ENCODE measurements around the gene XDH. TPM values are rescaled to one million over a fixed set of nuclear protein-coding genes. Genes with fewer than 3 reads are reported as not detected.

The XDH gene
- total and polyA plus RNA-seq, 7 experiments from 2014 or later = 0.36 TPM; not detected in 6

GRCh38 chr2:31302940-31303563 is 111.5 kb downstream of the XDH start:
- POLR2A ChIA-PET = no interaction called here
- ATAC-seq (no peak), DNase-seq (no peak)
- H3K27ac Mint-ChIP-seq = no peak overlapping the region
- Histone ChIP-seq H3K27ac (ENCODE audit: low read depth, low read length) (no peak overlapping the region), H3K4me3 (ENCODE audit: low read length) (no peak overlapping the region), H3K9me3 (ENCODE audit: control insufficient read depth in 2 of 3, low read length in 3 of 3) (no peaks in the 10 kb centered on the region), H3K27me3 (ENCODE audit: control insufficient read depth in 2 of 2, insufficient read depth in 2 of 2, low read length in 2 of 2) (no peaks in the 10 kb centered on the region), H3K36me3 (ENCODE audit: control insufficient read depth in 2 of 3, insufficient read depth in 3 of 3, low read length in 3 of 3) (no peaks in the 10 kb centered on the region), H3K4me1 (ENCODE audit: control insufficient read depth in 2 of 2, insufficient read depth in 2 of 2, low read length in 2 of 2) (no peaks in the 10 kb centered on the region)
- H3K36me3 Mint-ChIP-seq = no peaks in the 10 kb centered on the region
- no peak overlapping the region for H3K4me3 Mint-ChIP-seq
- no peaks in the 10 kb centered on the region for H3K4me1 Mint-ChIP-seq
- H3K27me3 Mint-ChIP-seq = peaks cover 0 to 37% (median 9%) of the 10 kb centered on the region in 5 donors
- intact Hi-C loops (cut with micrococcal nuclease) = no loop called here
- peaks cover 0 to 2% (median 0%) of the 10 kb centered on the region in 11 donors for H3K9me3 Mint-ChIP-seq
- CTCF ChIA-PET = no interaction called here

GRCh38 chr2:31300309-31300708 is 114.2 kb downstream of the XDH start:
- H3K27me3 ChIP-seq (ENCODE audit: control insufficient read depth in 2 of 2, insufficient read depth in 2 of 2, low read length in 2 of 2) = no peaks in the 10 kb centered on the region
- DNase-seq = no peak
- peaks cover 0 to 30% (median 2%) of the 10 kb centered on the region in 5 donors for H3K27me3 Mint-ChIP-seq

GRCh38 chr2:31299547-31299946 is 115.0 kb downstream of the XDH start:
- Mint-ChIP-seq H3K36me3 (no peaks in the 10 kb centered on the region), H3K9me3 (no peaks in the 10 kb centered on the region), H3K27ac (no peak overlapping the region), H3K27me3 (peaks cover 0 to 29% (median 7%) of the 10 kb centered on the region in 5 donors), H3K4me1 (no peaks in the 10 kb centered on the region), H3K4me3 (no peak overlapping the region)
- Histone ChIP-seq H3K27ac (ENCODE audit: low read depth, low read length) (no peak overlapping the region), H3K4me3 (ENCODE audit: low read length) (no peak overlapping the region), H3K9me3 (ENCODE audit: control insufficient read depth in 2 of 3, low read length in 3 of 3) (no peaks in the 10 kb centered on the region), H3K36me3 (ENCODE audit: control insufficient read depth in 2 of 3, insufficient read depth in 3 of 3, low read length in 3 of 3) (no peaks in the 10 kb centered on the region), H3K4me1 (ENCODE audit: control insufficient read depth in 2 of 2, insufficient read depth in 2 of 2, low read length in 2 of 2) (no peaks in the 10 kb centered on the region), H3K27me3 (ENCODE audit: control insufficient read depth in 2 of 2, insufficient read depth in 2 of 2, low read length in 2 of 2) (no peaks in the 10 kb centered on the region)
- DNase-seq = no peak
- CTCF ChIA-PET = no interaction called here
- POLR2A ChIA-PET = no interaction called here
- intact Hi-C loops (cut with micrococcal nuclease) = no loop called here
- ATAC-seq = no peak

More at GRCh38 chr2:31300309-31300708, 114.2 kb downstream of the XDH start:
- Histone ChIP-seq H3K4me1 (ENCODE audit: control insufficient read depth in 2 of 2, insufficient read depth in 2 of 2, low read length in 2 of 2) (no peaks in the 10 kb centered on the region), H3K27ac (ENCODE audit: low read depth, low read length) (no peak overlapping the region), H3K36me3 (ENCODE audit: control insufficient read depth in 2 of 3, insufficient read depth in 3 of 3, low read length in 3 of 3) (no peaks in the 10 kb centered on the region), H3K9me3 (ENCODE audit: control insufficient read depth in 2 of 3, low read length in 3 of 3) (no peaks in the 10 kb centered on the region), H3K4me3 (ENCODE audit: low read length) (no peak overlapping the region)
- no peaks in the 10 kb centered on the region for H3K36me3 Mint-ChIP-seq
- no peaks in the 10 kb centered on the region for H3K9me3 Mint-ChIP-seq
- H3K4me3 Mint-ChIP-seq = no peak overlapping the region
- H3K27ac Mint-ChIP-seq = no peak overlapping the region
- no peaks in the 10 kb centered on the region for H3K4me1 Mint-ChIP-seq
- intact Hi-C loops (cut with micrococcal nuclease) = no loop called here
- no peak for ATAC-seq
- CTCF ChIA-PET = no interaction called here
- POLR2A ChIA-PET = no interaction called here

- Mint-ChIP-seq H3K9me3 (peaks cover 0 to 3% (median 0%) of the 10 kb centered on the region in 11 donors), H3K4me1 (no peaks in the 10 kb centered on the region), H3K27ac (peak overlapping the region in 1 of 9 donors; percentile 33), H3K4me3 (no peak overlapping the region), H3K36me3 (no peaks in the 10 kb centered on the region), H3K27me3 (peaks cover 0 to 33% (median 7%) of the 10 kb centered on the region in 5 donors)
- ChIA-PET POLR2A (no interaction called here), CTCF (no interaction called here)
- no peaks in the 10 kb centered on the region for H3K9me3 ChIP-seq (ENCODE audit: control insufficient read depth in 2 of 3, low read length in 3 of 3)
- no peak overlapping the region for H3K4me3 ChIP-seq (ENCODE audit: low read length)
- H3K27me3 ChIP-seq (ENCODE audit: control insufficient read depth in 2 of 2, insufficient read depth in 2 of 2, low read length in 2 of 2) = no peaks in the 10 kb centered on the region
- H3K27ac ChIP-seq (ENCODE audit: low read depth, low read length) = no peak overlapping the region
- no peaks in the 10 kb centered on the region for H3K4me1 ChIP-seq (ENCODE audit: control insufficient read depth in 2 of 2, insufficient read depth in 2 of 2, low read length in 2 of 2)
- ATAC-seq (peak; percentile 74), DNase-seq (no peak)
- H3K36me3 ChIP-seq (ENCODE audit: control insufficient read depth in 2 of 3, insufficient read depth in 3 of 3, low read length in 3 of 3) = no peaks in the 10 kb centered on the region
- intact Hi-C loops (cut with micrococcal nuclease) = no loop called here
These were observed 116.8 kb downstream of the XDH start for GRCh38 chr2:31297751-31298150.

- POLR2A ChIA-PET = no interaction called here
- Mint-ChIP-seq H3K4me1 (no peaks in the 10 kb centered on the region), H3K27ac (no peak overlapping the region), H3K9me3 (peaks cover 0 to 4% (median 0%) of the 10 kb centered on the region in 11 donors), H3K36me3 (no peaks in the 10 kb centered on the region), H3K27me3 (peaks cover 0 to 33% (median 7%) of the 10 kb centered on the region in 5 donors), H3K4me3 (no peak overlapping the region)
- Histone ChIP-seq H3K9me3 (ENCODE audit: control insufficient read depth in 2 of 3, low read length in 3 of 3) (no peaks in the 10 kb centered on the region), H3K4me3 (ENCODE audit: low read length) (no peak overlapping the region), H3K36me3 (ENCODE audit: control insufficient read depth in 2 of 3, insufficient read depth in 3 of 3, low read length in 3 of 3) (no peaks in the 10 kb centered on the region), H3K27ac (ENCODE audit: low read depth, low read length) (no peak overlapping the region), H3K27me3 (ENCODE audit: control insufficient read depth in 2 of 2, insufficient read depth in 2 of 2, low read length in 2 of 2) (no peaks in the 10 kb centered on the region), H3K4me1 (ENCODE audit: control insufficient read depth in 2 of 2, insufficient read depth in 2 of 2, low read length in 2 of 2) (no peaks in the 10 kb centered on the region)
- CTCF ChIA-PET = no interaction called here
- intact Hi-C loops (cut with micrococcal nuclease) = no loop called here
- no peak for ATAC-seq
- no peak for DNase-seq
These were observed 117.8 kb downstream of the XDH start for GRCh38 chr2:31296641-31297287.

GRCh38 chr2:31294196-31294595 is 120.3 kb downstream of the XDH start:
- Histone ChIP-seq H3K27me3 (ENCODE audit: control insufficient read depth in 2 of 2, insufficient read depth in 2 of 2, low read length in 2 of 2) (no peaks in the 10 kb centered on the region), H3K27ac (ENCODE audit: low read depth, low read length) (no peak overlapping the region), H3K4me1 (ENCODE audit: control insufficient read depth in 2 of 2, insufficient read depth in 2 of 2, low read length in 2 of 2) (no peaks in the 10 kb centered on the region), H3K36me3 (ENCODE audit: control insufficient read depth in 2 of 3, insufficient read depth in 3 of 3, low read length in 3 of 3) (no peaks in the 10 kb centered on the region), H3K4me3 (ENCODE audit: low read length) (no peak overlapping the region), H3K9me3 (ENCODE audit: control insufficient read depth in 2 of 3, low read length in 3 of 3) (no peaks in the 10 kb centered on the region)
- peaks cover 0 to 5% (median 0%) of the 10 kb centered on the region in 11 donors for H3K9me3 Mint-ChIP-seq
- H3K4me1 Mint-ChIP-seq = no peaks in the 10 kb centered on the region
- ChIA-PET CTCF (no interaction called here), POLR2A (no interaction called here)
- intact Hi-C loops (cut with micrococcal nuclease) = no loop called here
- no peak for ATAC-seq
- H3K27me3 Mint-ChIP-seq = peaks cover 0 to 30% (median 7%) of the 10 kb centered on the region in 5 donors
- H3K27ac Mint-ChIP-seq = no peak overlapping the region
- DNase-seq = no peak
- H3K36me3 Mint-ChIP-seq = no peaks in the 10 kb centered on the region
- H3K4me3 Mint-ChIP-seq = no peak overlapping the region

- DNase-seq = no peak
- H3K36me3 ChIP-seq (ENCODE audit: control insufficient read depth in 2 of 3, insufficient read depth in 3 of 3, low read length in 3 of 3) = no peaks in the 10 kb centered on the region
- H3K4me1 ChIP-seq (ENCODE audit: control insufficient read depth in 2 of 2, insufficient read depth in 2 of 2, low read length in 2 of 2) = no peaks in the 10 kb centered on the region
- H3K4me3 ChIP-seq (ENCODE audit: low read length) = no peak overlapping the region
- CTCF ChIA-PET = interaction anchor here (0.6 to 1.5 kb wide), 2 partner anchors 45 to 1725 kb away, joined by 3 read pairs; no protein-coding TSS in a partner anchor
- intact Hi-C loops (cut with micrococcal nuclease) = no loop called here
- ATAC-seq = no peak
- Mint-ChIP-seq H3K4me1 (peaks cover 0 to 6% (median 0%) of the 10 kb centered on the region in 7 donors), H3K4me3 (no peak overlapping the region), H3K27ac (no peak overlapping the region), H3K27me3 (no peaks in the 10 kb centered on the region), H3K9me3 (peaks cover 0 to 5% (median 0%) of the 10 kb centered on the region in 11 donors), H3K36me3 (no peaks in the 10 kb centered on the region)
- H3K27ac ChIP-seq (ENCODE audit: low read depth, low read length) = no peak overlapping the region
- no peaks in the 10 kb centered on the region for H3K9me3 ChIP-seq (ENCODE audit: control insufficient read depth in 2 of 3, low read length in 3 of 3)
- H3K27me3 ChIP-seq (ENCODE audit: control insufficient read depth in 2 of 2, insufficient read depth in 2 of 2, low read length in 2 of 2) = no peaks in the 10 kb centered on the region
- POLR2A ChIA-PET = no interaction called here
These were observed 126.9 kb downstream of the XDH start for GRCh38 chr2:31287654-31288053.
